NCI-H345 treated with DMSO at 0.1 percent for 48 hours (cell line): ENCODE results near the gene OTOA.
"Not testable (repeated sequence)": the region's sequence is repeated elsewhere in the genome, so short reads cannot be mapped to it uniquely, and the experiment has no call there.

Source experiments
- DNase-seq: peaks from one replicate; lab custom pipeline; 2025; ENCODE audit not compliant: unreplicated experiment; lab: John Stamatoyannopoulos, UW

The OTOA gene

GRCh38 chr16:21801538-21802374 lies 138.0 kb downstream of the OTOA start:
- DNase-seq: not testable (repeated sequence)

GRCh38 chr16:21802375-21802663 lies 138.6 kb downstream of the OTOA start:
- DNase-seq: not testable (repeated sequence)
